Kidney (tissue), 14 donors: Measurements from ENCODE around the gene TRDMT1. TPM values are rescaled to one million over a fixed set of nuclear protein-coding genes. Genes with fewer than 3 reads are reported as not detected.

Experiments used
- DNase-seq, 5 donors: peaks; one replicate each; pipeline ENCODE4 v3.0.0-alpha.2; 2013 to 2020
- FAIRE-seq: peaks from 2 replicates; lab custom pipeline; 2012; peaks lifted over from hg19 to GRCh38; lab: Jason Lieb, UNC
- H3K27ac ChIP-seq, 2 donors: one replicate each; pipeline ENCODE4 v1.7.0; 2013; ENCODE audit warnings: low read depth in 2 of 2, low read length in 2 of 2, inconsistent platforms in 1 of 2
- H3K27me3 ChIP-seq: one replicate; pipeline ENCODE4 v1.7.1; 2013; ENCODE audit warnings: low read length, inconsistent platforms; ENCODE audit not compliant: control insufficient read depth, insufficient read depth
- H3K36me3 ChIP-seq, 3 donors: one replicate each; pipeline versions ENCODE4 v1.7.0 to v1.7.1; 2013; ENCODE audit warnings: low read length in 3 of 3, control low read depth in 1 of 3, inconsistent platforms in 1 of 3; ENCODE audit not compliant: insufficient read depth in 3 of 3, control insufficient read depth in 2 of 3
- H3K4me1 ChIP-seq, 3 donors: one replicate each; pipeline versions ENCODE4 v1.7.0 to v1.7.1; 2013; ENCODE audit warnings: low read length in 3 of 3, inconsistent platforms in 1 of 3, low read depth in 1 of 3; ENCODE audit not compliant: control insufficient read depth in 2 of 3, insufficient read depth in 2 of 3
- H3K4me3 ChIP-seq, 3 donors: one replicate each; pipeline versions ENCODE4 v1.7.0 to v1.8.1; 2013; ENCODE audit warnings: low read length in 3 of 3, control low read depth in 1 of 3, inconsistent platforms in 1 of 3
- H3K9ac ChIP-seq, 3 donors: one replicate each; pipeline versions ENCODE4 v1.7.0 to v1.7.1; 2013; ENCODE audit warnings: low read length in 3 of 3, control low read depth in 1 of 3, inconsistent platforms in 1 of 3
- H3K9me3 ChIP-seq, 3 donors: one replicate each; pipeline versions ENCODE4 v1.7.0 to v1.7.1; 2013; ENCODE audit warnings: low read length in 3 of 3, control low read depth in 1 of 3, inconsistent platforms in 1 of 3; ENCODE audit not compliant: control insufficient read depth in 2 of 3, insufficient read depth in 1 of 3
- intact Hi-C: fragments of 100-400 bp; cut with DNase I; formaldehyde crosslinking; loops from one replicate; pipeline ENCODE4 v1.11.1; 2022
- polyA plus RNA-seq: library from polyadenylated mRNA; stranded (reverse); fragments of 350-450 nt; fragmentation: Illumina TruSeq; extraction: RNeasy Lipid Tissue Mini Kit (QIAGEN cat#74804); gene quantifications from one replicate; pipeline ENCODE4 v1.2.3, GENCODE V29; 2014; ENCODE audit warnings: low read depth, low replicate concordance; ENCODE audit not compliant: insufficient read depth
- total RNA-seq: library from RNA; stranded (reverse); fragmentation: NEBNext Ultra II Directional; extraction: Animal tissue kit (Norgen Biotek cat#: 25700); gene quantifications from one replicate; pipeline ENCODE4 v1.2.1, GENCODE V29; 2021
- TF ChIP-seq, protein P1 (sequence below): IDR thresholded peaks from 3 replicates; pipeline ENCODE4 v1.5.1; 2012; ENCODE audit warnings: mild to moderate bottlenecking, moderate library complexity, borderline replicate concordance; ENCODE audit not compliant: insufficient read depth; ENCODE audit errors: extremely low read depth
- donor health status: control.
- donor health status: control.
- donor health status: control.
- donor health status: control.
- donor health status: control.
- donor health status: DM: yes; HTN: yes; CAD: no.
- donor health status: Normal renal cell carcinoma (clear cell type).

Gene TRDMT1
- total and polyA plus RNA-seq, 2 donors from 2014 or later: 2.0 to 11.0 TPM

DNA sequence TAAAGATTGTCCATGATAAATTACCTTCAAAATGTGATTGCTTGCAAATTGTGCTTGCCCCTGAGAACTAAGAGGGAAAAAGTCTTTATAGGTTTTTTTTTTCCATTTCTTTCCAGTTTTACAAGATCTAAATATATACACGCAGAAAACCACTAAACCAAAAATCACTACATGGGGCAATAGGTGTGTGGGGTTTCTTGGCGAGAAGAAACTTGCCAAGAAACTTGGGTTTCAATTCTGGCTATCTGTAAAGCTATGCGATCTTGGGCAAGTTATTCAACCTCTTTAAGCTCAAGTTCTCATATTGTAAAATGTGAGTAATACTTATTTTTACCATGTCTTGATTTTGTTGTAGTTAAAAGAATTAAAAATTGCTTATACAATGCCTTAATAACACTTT is 88.9 kb downstream of the TRDMT1 start:
- H3K36me3 ChIP-seq: peaks cover 0 to 27% (median 0%) of the 10 kb centered on the region in 3 donors
- FAIRE-seq (no peak), DNase-seq (no peak)
- intact Hi-C loops: no loop called here
- no peaks in the 10 kb centered on the region for H3K9me3 ChIP-seq
- H3K4me1 ChIP-seq: no peaks in the 10 kb centered on the region
- no peaks in the 10 kb centered on the region for H3K27me3 ChIP-seq
- TF ChIP-seq, protein P1, sequence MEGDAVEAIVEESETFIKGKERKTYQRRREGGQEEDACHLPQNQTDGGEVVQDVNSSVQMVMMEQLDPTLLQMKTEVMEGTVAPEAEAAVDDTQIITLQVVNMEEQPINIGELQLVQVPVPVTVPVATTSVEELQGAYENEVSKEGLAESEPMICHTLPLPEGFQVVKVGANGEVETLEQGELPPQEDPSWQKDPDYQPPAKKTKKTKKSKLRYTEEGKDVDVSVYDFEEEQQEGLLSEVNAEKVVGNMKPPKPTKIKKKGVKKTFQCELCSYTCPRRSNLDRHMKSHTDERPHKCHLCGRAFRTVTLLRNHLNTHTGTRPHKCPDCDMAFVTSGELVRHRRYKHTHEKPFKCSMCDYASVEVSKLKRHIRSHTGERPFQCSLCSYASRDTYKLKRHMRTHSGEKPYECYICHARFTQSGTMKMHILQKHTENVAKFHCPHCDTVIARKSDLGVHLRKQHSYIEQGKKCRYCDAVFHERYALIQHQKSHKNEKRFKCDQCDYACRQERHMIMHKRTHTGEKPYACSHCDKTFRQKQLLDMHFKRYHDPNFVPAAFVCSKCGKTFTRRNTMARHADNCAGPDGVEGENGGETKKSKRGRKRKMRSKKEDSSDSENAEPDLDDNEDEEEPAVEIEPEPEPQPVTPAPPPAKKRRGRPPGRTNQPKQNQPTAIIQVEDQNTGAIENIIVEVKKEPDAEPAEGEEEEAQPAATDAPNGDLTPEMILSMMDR: no peak
- no peak overlapping the region for H3K27ac ChIP-seq
- no peak overlapping the region for H3K4me3 ChIP-seq
- H3K9ac ChIP-seq: no peak overlapping the region

DNA sequence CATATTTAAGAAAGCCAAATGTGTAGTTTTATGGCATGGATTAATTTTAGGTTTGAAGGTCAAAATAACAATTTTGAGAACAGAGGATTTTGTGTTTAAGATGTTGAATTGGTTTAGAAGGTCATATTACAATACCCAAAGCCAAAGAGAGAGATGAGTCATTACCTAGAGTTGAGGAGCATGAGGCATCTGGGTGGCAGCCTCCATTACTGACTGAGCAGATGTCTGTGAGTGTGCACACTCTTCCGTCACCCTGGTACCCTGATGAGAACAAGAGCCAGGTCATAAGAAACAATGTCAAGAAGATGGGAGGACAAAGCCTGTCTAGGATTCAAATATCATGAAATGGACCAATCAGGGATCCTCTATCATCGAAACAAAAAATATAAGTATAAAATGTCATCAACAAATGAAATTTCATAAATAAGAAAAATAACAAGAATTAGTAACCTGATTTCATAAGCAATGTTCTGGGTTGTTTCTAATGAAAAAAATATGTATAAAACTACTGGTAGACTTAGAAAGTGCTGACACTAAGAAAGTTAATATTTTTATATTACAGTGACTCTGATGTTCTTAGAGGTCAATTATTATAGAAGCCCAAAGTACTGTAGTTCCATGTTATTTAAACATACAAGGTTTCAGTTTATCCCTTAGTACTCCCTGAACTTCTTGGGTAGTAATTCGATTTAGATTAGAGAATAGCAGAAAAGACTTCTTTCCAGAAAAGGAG is 91.8 kb downstream of the TRDMT1 start:
- Histone ChIP-seq H3K36me3 (peaks cover 0 to 20% (median 0%) of the 10 kb centered on the region in 3 donors), H3K4me3 (no peak overlapping the region), H3K9me3 (no peaks in the 10 kb centered on the region), H3K27ac (no peak overlapping the region), H3K9ac (no peak overlapping the region), H3K27me3 (no peaks in the 10 kb centered on the region), H3K4me1 (no peaks in the 10 kb centered on the region)
- intact Hi-C loops: no loop called here
- TF ChIP-seq, protein P1: no peak
- DNase-seq (no peak), FAIRE-seq (no peak)

DNA sequence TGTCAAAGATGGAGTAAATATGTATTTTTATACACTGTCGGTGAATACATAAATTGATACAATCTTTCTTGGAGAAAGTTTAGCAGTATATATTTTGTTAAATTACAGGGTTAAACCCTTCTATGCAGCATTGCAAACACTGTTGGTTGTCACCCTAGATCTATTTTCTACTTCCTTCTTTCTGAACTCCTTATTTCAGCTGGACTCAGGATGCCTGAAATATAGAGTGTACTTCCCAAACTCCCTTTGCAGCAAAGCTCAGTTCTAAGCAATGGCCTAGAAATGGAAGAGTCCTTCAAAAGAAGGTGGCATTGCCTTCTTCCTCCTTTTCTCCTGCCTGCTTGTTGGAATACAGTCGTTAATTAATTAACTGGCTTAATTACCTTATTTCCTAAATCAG is 92.4 kb downstream of the TRDMT1 start:
- Histone ChIP-seq H3K9ac (no peak overlapping the region), H3K27ac (no peak overlapping the region), H3K9me3 (no peaks in the 10 kb centered on the region), H3K27me3 (no peaks in the 10 kb centered on the region), H3K4me3 (no peak overlapping the region), H3K36me3 (peaks cover 0 to 17% (median 0%) of the 10 kb centered on the region in 3 donors), H3K4me1 (no peaks in the 10 kb centered on the region)
- TF ChIP-seq, protein P1: no peak
- DNase-seq (no peak), FAIRE-seq (no peak)
- intact Hi-C loops: no loop called here

DNA sequence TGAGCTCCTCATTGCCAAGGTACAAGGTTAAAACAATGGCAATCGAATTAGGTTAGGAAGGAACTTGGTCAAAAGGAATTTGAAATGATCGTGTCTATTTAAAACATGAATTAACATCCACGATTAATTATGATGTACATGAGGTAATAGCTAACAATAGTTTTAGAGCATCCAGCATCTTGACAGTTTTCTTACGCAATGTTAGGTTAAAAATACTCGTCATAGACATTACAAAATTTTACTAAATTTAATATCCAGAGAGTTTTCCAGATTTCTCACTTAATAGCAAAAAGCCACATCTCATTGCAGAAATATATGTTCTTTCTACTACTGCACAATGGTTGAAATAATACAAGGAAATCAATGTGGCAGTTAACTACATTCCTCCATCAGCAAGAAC is 94.5 kb downstream of the TRDMT1 start:
- TF ChIP-seq, protein P1: no peak

More for the DNA sequence above, 94.5 kb downstream of the TRDMT1 start:
- DNase-seq (no peak), FAIRE-seq (no peak)
- H3K4me1 ChIP-seq: no peaks in the 10 kb centered on the region
- intact Hi-C loops: no loop called here
- H3K27me3 ChIP-seq: no peaks in the 10 kb centered on the region
- H3K4me3 ChIP-seq: no peak overlapping the region
- H3K36me3 ChIP-seq: peaks cover 0 to 13% (median 0%) of the 10 kb centered on the region in 3 donors
- no peak overlapping the region for H3K27ac ChIP-seq
- H3K9ac ChIP-seq: no peak overlapping the region
- H3K9me3 ChIP-seq: no peaks in the 10 kb centered on the region
